ENCODE results near the gene PLCB4.

DNA sequence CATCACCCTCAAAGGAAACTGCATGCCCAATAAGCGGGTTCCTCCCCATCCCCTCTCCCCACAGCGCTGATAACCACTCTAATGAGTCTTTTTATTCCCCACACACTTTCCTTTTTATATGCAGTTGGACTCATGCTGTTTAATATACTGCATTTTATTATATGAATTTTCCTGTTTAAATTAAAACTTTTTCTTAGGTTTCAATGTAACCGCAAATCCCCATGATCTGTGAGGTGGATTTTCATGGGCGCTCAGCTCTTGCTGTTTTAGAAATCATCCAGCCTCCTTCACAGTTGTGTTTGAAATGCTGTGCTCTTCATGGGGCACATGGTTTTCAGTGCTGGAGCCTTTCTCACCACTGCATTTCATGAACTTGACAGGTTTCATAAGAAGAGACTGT is 280.4 kb downstream of the PLCB4 start:
- TF ChIP-seq, protein P1, sequence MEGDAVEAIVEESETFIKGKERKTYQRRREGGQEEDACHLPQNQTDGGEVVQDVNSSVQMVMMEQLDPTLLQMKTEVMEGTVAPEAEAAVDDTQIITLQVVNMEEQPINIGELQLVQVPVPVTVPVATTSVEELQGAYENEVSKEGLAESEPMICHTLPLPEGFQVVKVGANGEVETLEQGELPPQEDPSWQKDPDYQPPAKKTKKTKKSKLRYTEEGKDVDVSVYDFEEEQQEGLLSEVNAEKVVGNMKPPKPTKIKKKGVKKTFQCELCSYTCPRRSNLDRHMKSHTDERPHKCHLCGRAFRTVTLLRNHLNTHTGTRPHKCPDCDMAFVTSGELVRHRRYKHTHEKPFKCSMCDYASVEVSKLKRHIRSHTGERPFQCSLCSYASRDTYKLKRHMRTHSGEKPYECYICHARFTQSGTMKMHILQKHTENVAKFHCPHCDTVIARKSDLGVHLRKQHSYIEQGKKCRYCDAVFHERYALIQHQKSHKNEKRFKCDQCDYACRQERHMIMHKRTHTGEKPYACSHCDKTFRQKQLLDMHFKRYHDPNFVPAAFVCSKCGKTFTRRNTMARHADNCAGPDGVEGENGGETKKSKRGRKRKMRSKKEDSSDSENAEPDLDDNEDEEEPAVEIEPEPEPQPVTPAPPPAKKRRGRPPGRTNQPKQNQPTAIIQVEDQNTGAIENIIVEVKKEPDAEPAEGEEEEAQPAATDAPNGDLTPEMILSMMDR (IDR thresholded peaks at IDR 0.05; ENCODE audit: insufficient read depth, low read length, poor library complexity, severe bottlenecking) = no peak
- no peak for TF ChIP-seq EZH2phosphoT487 (conservative IDR thresholded peaks at IDR 0.05; ENCODE audit: low read length)

Data from SU-DHL-6 (cell line).